Retina (tissue), 1 donor: ENCODE measurements around the gene RELN.
"Not testable (repeated sequence)": the region's sequence is repeated elsewhere in the genome, so short reads cannot be mapped to it uniquely, and the experiment has no call there.

Source experiments
- DNase-seq: peaks from one replicate; pipeline ENCODE4 v3.0.0-alpha.2; 2016

The RELN gene

GRCh38 chr7:103541026-103541425 is 448.4 kb downstream of the RELN start:
- no peak for DNase-seq

- no peak for DNase-seq
These were observed 449.1 kb downstream of the RELN start for GRCh38 chr7:103540338-103540737.

GRCh38 chr7:103539875-103540274 is 449.6 kb downstream of the RELN start:
- DNase-seq = no peak

GRCh38 chr7:103538964-103539709 is 450.3 kb downstream of the RELN start:
- DNase-seq = no peak

- DNase-seq = no peak
These were observed 455.7 kb downstream of the RELN start for GRCh38 chr7:103533761-103534160.

- no peak for DNase-seq
These were observed 456.5 kb downstream of the RELN start for GRCh38 chr7:103532955-103533354.

GRCh38 chr7:103528152-103528551 is 461.3 kb downstream of the RELN start:
- no peak for DNase-seq

GRCh38 chr7:103525937-103526336 is 463.5 kb downstream of the RELN start:
- DNase-seq = no peak

GRCh38 chr7:103524042-103524907 is 465.2 kb downstream of the RELN start:
- DNase-seq = peak; percentile 47

- no peak for DNase-seq
These were observed 467.5 kb downstream of the RELN start for GRCh38 chr7:103521937-103522336.

- DNase-seq = no peak
These were observed 484.8 kb downstream of the RELN start for GRCh38 chr7:103504505-103505135.

GRCh38 chr7:103501206-103501605 is 488.3 kb downstream of the RELN start:
- no peak for DNase-seq

- DNase-seq = no peak
These were observed 489.5 kb downstream of the RELN start for GRCh38 chr7:103499976-103500375.

GRCh38 chr7:103487419-103487818 is 502.0 kb downstream of the RELN start:
- DNase-seq = no peak

- not testable (repeated sequence) for DNase-seq
These were observed 502.6 kb downstream of the RELN start for GRCh38 chr7:103486873-103487272.

- no peak for DNase-seq
These were observed 508.7 kb downstream of the RELN start for GRCh38 chr7:103480771-103481170.

GRCh38 chr7:103474956-103475355 is 514.5 kb downstream of the RELN start:
- no peak for DNase-seq

- DNase-seq = no peak
These were observed 520.1 kb downstream of the RELN start for GRCh38 chr7:103469095-103469948.

GRCh38 chr7:103466814-103467213 is 522.6 kb downstream of the RELN start:
- DNase-seq = no peak

- no peak for DNase-seq
These were observed 527.1 kb downstream of the RELN start for GRCh38 chr7:103462358-103462757.

GRCh38 chr7:103447073-103447960 is 542.1 kb downstream of the RELN start:
- peak; percentile 77 for DNase-seq
